Prostate gland (tissue), 2 donors: Measurements from ENCODE around the gene PARP1. TPM values are rescaled to one million over a fixed set of nuclear protein-coding genes. Genes with fewer than 3 reads are reported as not detected.

ENCODE experiments used
- DNase-seq: peaks from one replicate; pipeline ENCODE4 v3.0.0-alpha.2; 2019; ENCODE audit warnings: low spot score
- H3K27ac ChIP-seq, 2 donors: fragments of 200-600 bp; sonication (generic); 2 replicates each; pipeline ENCODE4 v1.5.1; 2017 to 2019
- H3K27me3 ChIP-seq: fragments of 200-600 bp; sonication (generic); replicated peaks from 2 replicates; pipeline ENCODE4 v1.5.1; 2019; ENCODE audit not compliant: insufficient read depth
- H3K36me3 ChIP-seq, 2 donors: fragments of 200-600 bp; sonication (generic); 1 replicate in 1 of 2; 2 replicates in 1 of 2; pipeline versions ENCODE4 v1.5.1 to v1.8.1; 2017 to 2019
- H3K4me1 ChIP-seq: fragments of 200-600 bp; sonication (generic); replicated peaks from 2 replicates; pipeline ENCODE4 v1.5.1; 2019
- H3K4me3 ChIP-seq, 2 donors: fragments of 200-600 bp; sonication (generic); 2 replicates each; pipeline ENCODE4 v1.5.1; 2017 to 2019
- H3K9me3 ChIP-seq: fragments of 200-600 bp; sonication (generic); 2 replicates; pipeline ENCODE4 v1.5.1; 2017
- CTCF ChIP-seq, 4 experiments: fragments of 200-600 bp in 2 of 4; fragments of 450-650 bp in 2 of 4; sonication (generic) in 2 of 4; IDR thresholded peaks; 1 replicate in 3 of 4; 2 replicates in 1 of 4; pipeline ENCODE4 v1.5.1; 2016 to 2019; ENCODE audit warnings: antibody characterized with exemption in 4 of 4, mild to moderate bottlenecking in 2 of 4, moderate library complexity in 2 of 4
- POLR2A ChIP-seq: fragments of 450-650 bp; IDR thresholded peaks from one replicate; pipeline ENCODE4 v1.6.1; 2016; ENCODE audit warnings: antibody characterized with exemption, mild to moderate bottlenecking
- POLR2AphosphoS5 ChIP-seq: sonication (generic); formaldehyde crosslinking; IDR thresholded peaks from one replicate; pipeline ENCODE4 v1.6.1; 2017; ENCODE audit warnings: antibody characterized with exemption
- WGBS: methylation state at CpG from one replicate; pipeline ENCODE4 v1.1.5; 2018; 5-methylcytosine and 5-hydroxymethylcytosine counted together
- intact Hi-C: fragments of 100-400 bp; cut with DNase I; formaldehyde crosslinking; loops from one replicate; pipeline ENCODE4 v1.14.2; 2022
- total RNA-seq, 2 donors: library from RNA; depleted of rRNA; stranded (reverse); fragments of >200 nt; gene quantifications; one replicate each; pipeline ENCODE4 v1.1.0, GENCODE V29; 2016

Gene PARP1
- total RNA-seq, 2 donors from 2014 or later: 197 to 212 TPM

- no peak overlapping the region for H3K27ac ChIP-seq
- no peaks in the 10 kb centered on the region for H3K27me3 ChIP-seq
- intact Hi-C loops: no loop called here
- H3K9me3 ChIP-seq: no peaks in the 10 kb centered on the region
- H3K36me3 ChIP-seq: no peaks in the 10 kb centered on the region
- no peak for TF ChIP-seq POLR2A
- TF ChIP-seq POLR2AphosphoS5: no peak
- no peak for TF ChIP-seq CTCF (IDR thresholded peaks at IDR 0.05)
- DNase-seq: no peak
- 87% methylated on average over 2 of the region's 2 CpGs for WGBS
- no peak overlapping the region for H3K4me3 ChIP-seq
- no peaks in the 10 kb centered on the region for H3K4me1 ChIP-seq
Measured at GRCh38 chr1:226444901-226445300, 37.0 kb upstream of the PARP1 start.

- no peak for DNase-seq
- 78% methylated on average over 3 of the region's 3 CpGs for WGBS
- H3K4me1 ChIP-seq: no peaks in the 10 kb centered on the region
- no peaks in the 10 kb centered on the region for H3K9me3 ChIP-seq
- H3K27ac ChIP-seq: no peak overlapping the region
- no peaks in the 10 kb centered on the region for H3K36me3 ChIP-seq
- intact Hi-C loops: no loop called here
- TF ChIP-seq CTCF (IDR thresholded peaks at IDR 0.05) (no peak), POLR2AphosphoS5 (no peak), POLR2A (no peak)
- H3K27me3 ChIP-seq: no peaks in the 10 kb centered on the region
- no peak overlapping the region for H3K4me3 ChIP-seq
Measured at GRCh38 chr1:226443439-226443838, 35.5 kb upstream of the PARP1 start.

- Histone ChIP-seq H3K27ac (no peak overlapping the region), H3K27me3 (no peaks in the 10 kb centered on the region), H3K4me1 (no peaks in the 10 kb centered on the region), H3K9me3 (no peaks in the 10 kb centered on the region), H3K36me3 (no peaks in the 10 kb centered on the region), H3K4me3 (no peak overlapping the region)
- 75% methylated on average over 6 of the region's 6 CpGs for WGBS
- TF ChIP-seq CTCF (IDR thresholded peaks at IDR 0.05): no peak
- TF ChIP-seq POLR2A: no peak
- DNase-seq: no peak
- intact Hi-C loops: no loop called here
Measured at GRCh38 chr1:226443033-226443432, 35.1 kb upstream of the PARP1 start.

GRCh38 chr1:226441629-226442028 is 33.7 kb upstream of the PARP1 start:
- H3K36me3 ChIP-seq: no peaks in the 10 kb centered on the region
- intact Hi-C loops: no loop called here
- H3K27me3 ChIP-seq: no peaks in the 10 kb centered on the region
- TF ChIP-seq POLR2AphosphoS5: no peak
- TF ChIP-seq CTCF (IDR thresholded peaks at IDR 0.05): no peak
- TF ChIP-seq POLR2A: no peak
- H3K4me3 ChIP-seq: no peak overlapping the region
- no peaks in the 10 kb centered on the region for H3K9me3 ChIP-seq
- H3K4me1 ChIP-seq: no peaks in the 10 kb centered on the region
- no peak for DNase-seq
- WGBS: 76% methylated on average over 6 of the region's 6 CpGs
- H3K27ac ChIP-seq: no peak overlapping the region

GRCh38 chr1:226440512-226440911 is 32.6 kb upstream of the PARP1 start:
- no peaks in the 10 kb centered on the region for H3K27me3 ChIP-seq
- intact Hi-C loops: no loop called here

More at GRCh38 chr1:226440512-226440911, 32.6 kb upstream of the PARP1 start:
- DNase-seq: no peak
- no peak overlapping the region for H3K4me3 ChIP-seq
- TF ChIP-seq POLR2A (no peak), POLR2AphosphoS5 (no peak), CTCF (IDR thresholded peaks at IDR 0.05) (no peak)
- H3K36me3 ChIP-seq: no peaks in the 10 kb centered on the region
- no peaks in the 10 kb centered on the region for H3K4me1 ChIP-seq
- H3K27ac ChIP-seq: no peak overlapping the region
- 97% methylated on average over 5 of the region's 5 CpGs for WGBS
- H3K9me3 ChIP-seq: no peaks in the 10 kb centered on the region
